Measurements from ENCODE around the gene NFATC1.

Gene NFATC1

DNA sequence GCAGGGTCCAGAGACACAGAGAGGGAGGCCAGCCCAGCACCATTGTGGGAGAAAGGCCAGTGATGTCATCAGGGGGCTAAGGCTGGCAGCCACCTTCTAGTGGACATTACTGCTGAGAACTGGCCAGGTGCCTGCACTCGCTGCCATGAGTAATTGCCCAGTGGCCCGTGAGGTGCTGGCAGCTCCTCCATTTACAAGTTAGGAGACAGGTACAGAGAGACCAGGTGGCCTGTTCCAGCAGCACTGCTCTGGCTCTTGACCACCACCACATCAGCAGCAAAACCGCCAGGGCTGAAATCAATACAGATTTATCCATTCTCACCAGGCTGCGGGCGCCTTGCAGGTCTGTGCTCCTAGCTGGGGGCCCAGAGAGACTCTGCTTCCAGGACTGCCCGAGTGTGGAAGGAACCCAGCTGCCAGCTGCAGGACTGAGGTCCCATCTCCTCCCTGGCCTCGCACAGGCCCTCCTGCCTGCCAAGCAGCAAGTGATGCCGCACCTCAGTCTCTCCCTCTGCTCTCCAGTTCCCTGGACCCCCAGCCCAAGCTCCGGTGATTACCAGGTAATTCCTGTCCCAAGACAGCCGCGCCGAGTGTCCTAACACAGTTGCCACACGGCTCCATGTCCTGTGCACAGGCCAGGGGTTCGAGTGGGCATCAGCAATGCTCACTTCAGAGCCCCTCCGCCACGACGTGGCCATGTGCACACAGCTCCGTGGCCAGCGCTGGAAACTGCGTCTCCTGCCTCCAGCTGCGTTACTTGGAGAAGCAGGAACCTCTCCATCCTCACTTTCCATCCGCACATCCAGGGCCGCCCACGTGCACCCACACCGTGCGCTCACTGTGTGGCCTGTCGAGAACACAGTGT is 182.9 kb downstream of the NFATC1 start:
- DNase-seq: no peak

All from suppressor macrophage treated with lipopolysaccharide for 1 hour (primary cell).